MM.1S (cell line): ENCODE data around the gene RPL10A.

ENCODE experiments used
- DNase-seq: peaks from one replicate; pipeline ENCODE4 v3.0.0-alpha.2; 2015
- H2AFZ ChIP-seq: fragments of 300-600 bp; sonication (generic); 2 replicates; pipeline ENCODE4 v1.6.0; 2016; ENCODE audit warnings: antibody characterized with exemption, low read length
- H3F3A ChIP-seq: fragments of 300-600 bp; sonication (generic); 2 replicates; pipeline ENCODE4 v1.6.1; 2016; ENCODE audit warnings: mild to moderate bottlenecking, antibody characterized with exemption, low read length, moderate library complexity, mixed read lengths; ENCODE audit not compliant: insufficient read depth
- H3K27ac ChIP-seq: fragments of 300-600 bp; sonication (generic); 2 replicates; pipeline ENCODE4 v1.5.1; 2016; ENCODE audit warnings: mild to moderate bottlenecking, low read length
- H3K27me3 ChIP-seq: fragments of 300-600 bp; sonication (generic); replicated peaks from 2 replicates; pipeline ENCODE4 v1.6.0; 2016; ENCODE audit warnings: low read length; ENCODE audit not compliant: insufficient read depth
- H3K36me3 ChIP-seq: fragments of 300-600 bp; sonication (generic); replicated peaks from 2 replicates; pipeline ENCODE4 v1.6.1; 2016; ENCODE audit warnings: mild to moderate bottlenecking, low read length, mixed read lengths; ENCODE audit not compliant: insufficient read depth
- H3K4me1 ChIP-seq: fragments of 300-600 bp; sonication (generic); 2 replicates; pipeline ENCODE4 v1.6.1; 2016; ENCODE audit warnings: low read length, mixed read lengths
- H3K4me2 ChIP-seq: fragments of 300-600 bp; sonication (generic); 2 replicates; pipeline ENCODE4 v1.6.0; 2016; ENCODE audit warnings: low read depth, low read length
- H3K4me3 ChIP-seq: fragments of 300-600 bp; sonication (generic); 2 replicates; pipeline ENCODE4 v1.5.1; 2016; ENCODE audit warnings: low read length, mixed read lengths
- H3K79me2 ChIP-seq: fragments of 300-600 bp; sonication (generic); 2 replicates; pipeline ENCODE4 v1.6.1; 2016; ENCODE audit warnings: mixed run types, low read length, mixed read lengths
- H3K9ac ChIP-seq: fragments of 300-600 bp; sonication (generic); 2 replicates; pipeline ENCODE4 v1.6.1; 2016; ENCODE audit warnings: low read length, mixed read lengths
- H3K9me2 ChIP-seq: fragments of 300-600 bp; sonication (generic); replicated peaks from 2 replicates; pipeline ENCODE4 v1.6.1; 2016; ENCODE audit warnings: mild to moderate bottlenecking, low read length, mixed read lengths; ENCODE audit not compliant: insufficient read depth
- H3K9me3 ChIP-seq: fragments of 300-600 bp; sonication (generic); replicated peaks from 2 replicates; pipeline ENCODE4 v1.6.1; 2016; ENCODE audit warnings: mild to moderate bottlenecking, low read length, mixed read lengths; ENCODE audit not compliant: insufficient read depth
- H4K20me1 ChIP-seq: fragments of 300-600 bp; sonication (generic); 2 replicates; pipeline ENCODE4 v1.6.1; 2016; ENCODE audit warnings: mild to moderate bottlenecking, low read length, moderate library complexity, mixed read lengths; ENCODE audit not compliant: insufficient read depth
- CTCF ChIP-seq: fragments of 300-600 bp; sonication (generic); IDR thresholded peaks from 2 replicates; pipeline ENCODE4 v1.5.1; 2016; ENCODE audit warnings: antibody characterized with exemption, low read length, mixed read lengths
- EZH2 ChIP-seq: fragments of 300-600 bp; sonication (generic); optimal IDR thresholded peaks from 2 replicates; pipeline ENCODE3; 2017; ENCODE audit warnings: low read depth, mild to moderate bottlenecking, antibody characterized with exemption, low read length, mixed read lengths
- EZH2phosphoT487 ChIP-seq: fragments of 300-600 bp; sonication (generic); IDR thresholded peaks from 2 replicates; pipeline ENCODE4 v1.6.1; 2018; ENCODE audit warnings: antibody characterized with exemption, low read length

RPL10A gene

GRCh38 chr6:35425284-35425683, 42.9 kb upstream of the RPL10A start:
- no peak overlapping the region for H2AFZ ChIP-seq
- no peaks in the 10 kb centered on the region for H4K20me1 ChIP-seq
- DNase-seq, result no peak
- no peaks in the 10 kb centered on the region for H3K9me2 ChIP-seq
- no peak overlapping the region for H3K27ac ChIP-seq
- TF ChIP-seq EZH2 (no peak), EZH2phosphoT487 (no peak), CTCF (no peak)
- no peak overlapping the region for H3K4me2 ChIP-seq
- no peaks in the 10 kb centered on the region for H3K4me1 ChIP-seq
- H3K9me3 ChIP-seq, result no peaks in the 10 kb centered on the region
- no peak overlapping the region for H3K9ac ChIP-seq
- no peak overlapping the region for H3K4me3 ChIP-seq
- H3K27me3 ChIP-seq, result no peaks in the 10 kb centered on the region
- no peaks in the 10 kb centered on the region for H3F3A ChIP-seq
- no peaks in the 10 kb centered on the region for H3K36me3 ChIP-seq
- no peaks in the 10 kb centered on the region for H3K79me2 ChIP-seq

- no peaks in the 10 kb centered on the region for H3K36me3 ChIP-seq
- H2AFZ ChIP-seq, result no peak overlapping the region
- no peaks in the 10 kb centered on the region for H3K27me3 ChIP-seq
- H3K9me2 ChIP-seq, result no peaks in the 10 kb centered on the region
- no peak overlapping the region for H3K4me2 ChIP-seq
- no peak overlapping the region for H3K4me3 ChIP-seq
- no peaks in the 10 kb centered on the region for H3K79me2 ChIP-seq
- H3K27ac ChIP-seq, result no peak overlapping the region
- TF ChIP-seq EZH2phosphoT487 (no peak), CTCF (no peak), EZH2 (no peak)
- H3K4me1 ChIP-seq, result no peaks in the 10 kb centered on the region
- H3F3A ChIP-seq, result no peaks in the 10 kb centered on the region
- H3K9me3 ChIP-seq, result no peaks in the 10 kb centered on the region
- H3K9ac ChIP-seq, result no peak overlapping the region
- no peak for DNase-seq
- no peaks in the 10 kb centered on the region for H4K20me1 ChIP-seq
Measured at GRCh38 chr6:35426074-35426473, 42.1 kb upstream of the RPL10A start.

- Histone ChIP-seq H3K36me3 (no peaks in the 10 kb centered on the region), H3K4me3 (no peak overlapping the region), H3K79me2 (no peaks in the 10 kb centered on the region), H3K9me3 (no peaks in the 10 kb centered on the region), H3K9ac (no peak overlapping the region), H3K9me2 (no peaks in the 10 kb centered on the region), H2AFZ (no peak overlapping the region), H3F3A (no peaks in the 10 kb centered on the region), H4K20me1 (no peaks in the 10 kb centered on the region), H3K4me2 (no peak overlapping the region), H3K27me3 (no peaks in the 10 kb centered on the region), H3K27ac (no peak overlapping the region), H3K4me1 (no peaks in the 10 kb centered on the region)
- no peak for TF ChIP-seq CTCF
- TF ChIP-seq EZH2, result no peak
- TF ChIP-seq EZH2phosphoT487, result no peak
- no peak for DNase-seq
Measured at GRCh38 chr6:35427435-35427834, 40.8 kb upstream of the RPL10A start.
